Panc1 (cell line): ENCODE results near the gene LHFPL3. TPM values are rescaled to one million over a fixed set of nuclear protein-coding genes. Genes with fewer than 3 reads are reported as not detected.

Source experiments
- ATAC-seq: fragments of 200-7000 bp; cut with Tn5 transposase; 2 replicates; pipeline ENCODE4 v1.9.1; 2020; ENCODE audit warnings: mild to moderate bottlenecking, moderate library complexity
- BruUV-seq: library from RNA; stranded (reverse); fragments of 400-500 nt; replicated peaks from 2 replicates; lab custom pipeline; 2021; lab: Mats Ljungman, UMichigan
- CTCF ChIA-PET: fragments of 300-600 bp; sonication (Branson Sonifier 250); formaldehyde crosslinking; loops from one replicate; lab custom pipeline; 2022; ENCODE audit warnings: antibody characterized with exemption; lab: Charles Lee
- POLR2A ChIA-PET: fragments of 300-600 bp; sonication (Branson Sonifier 250); formaldehyde crosslinking; loops from one replicate; lab custom pipeline; 2022; ENCODE audit warnings: antibody characterized with exemption; lab: Charles Lee
- DNase-seq: peaks from one replicate; pipeline ENCODE4 v3.0.0-alpha.2; 2010; ENCODE audit warnings: low read depth, low spot score
- H3K27ac ChIP-seq: 2 replicates; pipeline ENCODE4 v1.5.1; 2011; ENCODE audit warnings: mild to moderate bottlenecking, low read length, inconsistent platforms
- H3K27me3 ChIP-seq: fragments of 200-500 bp; sonication (Bioruptor generic); 2 replicates; pipeline ENCODE4 v1.6.0; 2014; ENCODE audit warnings: low read length, inconsistent platforms; ENCODE audit not compliant: control insufficient read depth, insufficient read depth
- H3K36me3 ChIP-seq: fragments of 200-500 bp; sonication (Bioruptor generic); 2 replicates; pipeline ENCODE4 v1.5.1; 2014; ENCODE audit warnings: inconsistent platforms, mild to moderate bottlenecking, low read length, moderate library complexity; ENCODE audit not compliant: control insufficient read depth, insufficient read depth
- H3K4me1 ChIP-seq: 2 replicates; pipeline ENCODE4 v1.5.1; 2011; ENCODE audit warnings: inconsistent platforms, mild to moderate bottlenecking, low read length, moderate library complexity; ENCODE audit not compliant: control insufficient read depth, insufficient read depth
- H3K4me3 ChIP-seq, 2 experiments: 2 replicates each; pipeline ENCODE4 v1.5.1; 2011 to 2012; ENCODE audit warnings: low read depth in 2 of 2, low read length in 2 of 2, mild to moderate bottlenecking in 2 of 2, inconsistent platforms in 1 of 2, moderate library complexity in 1 of 2
- H3K9me3 ChIP-seq: fragments of 200-500 bp; sonication (Bioruptor generic); 2 replicates; pipeline ENCODE4 v1.5.1; 2014; ENCODE audit warnings: low read depth, mild to moderate bottlenecking, inconsistent platforms, low read length, moderate library complexity; ENCODE audit not compliant: control insufficient read depth, insufficient read depth
- POLR2AphosphoS5 ChIP-seq: IDR thresholded peaks from 2 replicates; pipeline ENCODE4 v1.6.1; 2012; ENCODE audit warnings: mild to moderate bottlenecking, low read depth, low read length, moderate library complexity
- SIN3A ChIP-seq: IDR thresholded peaks from 2 replicates; pipeline ENCODE4 v1.6.1; 2012; ENCODE audit warnings: low read depth, mild to moderate bottlenecking, low read length, moderate library complexity, borderline replicate concordance; ENCODE audit not compliant: insufficient read depth
- TCF7L2 ChIP-seq: IDR thresholded peaks from 2 replicates; pipeline ENCODE4 v1.6.1; 2011; ENCODE audit warnings: mild to moderate bottlenecking, low read depth, low read length, inconsistent platforms
- in situ Hi-C: cut with HindIII; loops from 2 replicates; pipeline ENCODE4 v1.10.0; 2016; ENCODE audit warnings: low sequenced_read_pairs, low pct_unique_long_range_greater_than_20kb
- intact Hi-C: fragments of 100-400 bp; cut with micrococcal nuclease; formaldehyde crosslinking; loops from one replicate; pipeline ENCODE4 v1.10.0; 2022; ENCODE audit not compliant: unreplicated experiment
- total RNA-seq: library from RNA; stranded (reverse); gene quantifications from one replicate; pipeline ENCODE4 v1.2.1, GENCODE V29; 2021; ENCODE audit not compliant: unreplicated experiment
- TF ChIP-seq, protein P1 (sequence below), 2 experiments: IDR thresholded peaks; 2 replicates each; pipeline ENCODE4 v1.6.1; 2011 to 2012; ENCODE audit warnings: low read depth in 2 of 2, control low read depth in 1 of 2, low read length in 1 of 2, mild to moderate bottlenecking in 1 of 2, moderate library complexity in 1 of 2; ENCODE audit not compliant: insufficient read depth in 1 of 2
- TF ChIP-seq, protein P2 (sequence below): fragments of 450-650 bp; IDR thresholded peaks from 2 replicates; pipeline ENCODE4 v1.5.1; 2017; ENCODE audit warnings: mild to moderate bottlenecking

The LHFPL3 gene
- total RNA-seq, 1 experiment from 2014 or later, result not detected

DNA sequence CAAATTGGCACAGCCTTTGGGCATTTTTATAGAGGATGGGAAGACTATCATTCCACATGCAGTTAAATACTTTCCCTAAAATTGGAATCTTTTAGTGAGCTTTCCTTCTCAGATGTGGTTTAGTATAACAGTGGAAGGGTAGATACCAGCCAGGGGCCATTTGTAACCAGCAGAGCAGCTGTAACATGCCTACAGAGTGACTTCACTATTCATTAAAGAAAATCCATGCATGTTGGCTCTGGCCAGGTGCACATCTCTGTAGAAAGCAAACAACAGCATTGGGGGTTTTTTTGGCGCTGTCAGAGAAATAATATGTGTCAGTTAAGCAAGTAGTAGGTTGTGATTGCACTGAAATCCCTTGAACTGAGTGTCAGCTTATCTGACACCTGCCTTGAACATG, 115.6 kb downstream of the LHFPL3 start:
- TF ChIP-seq, protein P1, sequence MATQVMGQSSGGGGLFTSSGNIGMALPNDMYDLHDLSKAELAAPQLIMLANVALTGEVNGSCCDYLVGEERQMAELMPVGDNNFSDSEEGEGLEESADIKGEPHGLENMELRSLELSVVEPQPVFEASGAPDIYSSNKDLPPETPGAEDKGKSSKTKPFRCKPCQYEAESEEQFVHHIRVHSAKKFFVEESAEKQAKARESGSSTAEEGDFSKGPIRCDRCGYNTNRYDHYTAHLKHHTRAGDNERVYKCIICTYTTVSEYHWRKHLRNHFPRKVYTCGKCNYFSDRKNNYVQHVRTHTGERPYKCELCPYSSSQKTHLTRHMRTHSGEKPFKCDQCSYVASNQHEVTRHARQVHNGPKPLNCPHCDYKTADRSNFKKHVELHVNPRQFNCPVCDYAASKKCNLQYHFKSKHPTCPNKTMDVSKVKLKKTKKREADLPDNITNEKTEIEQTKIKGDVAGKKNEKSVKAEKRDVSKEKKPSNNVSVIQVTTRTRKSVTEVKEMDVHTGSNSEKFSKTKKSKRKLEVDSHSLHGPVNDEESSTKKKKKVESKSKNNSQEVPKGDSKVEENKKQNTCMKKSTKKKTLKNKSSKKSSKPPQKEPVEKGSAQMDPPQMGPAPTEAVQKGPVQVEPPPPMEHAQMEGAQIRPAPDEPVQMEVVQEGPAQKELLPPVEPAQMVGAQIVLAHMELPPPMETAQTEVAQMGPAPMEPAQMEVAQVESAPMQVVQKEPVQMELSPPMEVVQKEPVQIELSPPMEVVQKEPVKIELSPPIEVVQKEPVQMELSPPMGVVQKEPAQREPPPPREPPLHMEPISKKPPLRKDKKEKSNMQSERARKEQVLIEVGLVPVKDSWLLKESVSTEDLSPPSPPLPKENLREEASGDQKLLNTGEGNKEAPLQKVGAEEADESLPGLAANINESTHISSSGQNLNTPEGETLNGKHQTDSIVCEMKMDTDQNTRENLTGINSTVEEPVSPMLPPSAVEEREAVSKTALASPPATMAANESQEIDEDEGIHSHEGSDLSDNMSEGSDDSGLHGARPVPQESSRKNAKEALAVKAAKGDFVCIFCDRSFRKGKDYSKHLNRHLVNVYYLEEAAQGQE (IDR thresholded peaks at IDR 0.05; ENCODE audit: insufficient read depth in 1 of 2, low read depth in 2 of 2, low read length in 1 of 2), result no peak
- no peak for TF ChIP-seq SIN3A
- no peak for TF ChIP-seq POLR2AphosphoS5
- POLR2A ChIA-PET, result no interaction called here
- CTCF ChIA-PET, result no interaction called here
- in situ Hi-C loops, result no loop called here
- no TSS peak for BruUV-seq
- intact Hi-C loops, result no loop called here
- DNase-seq (no peak), ATAC-seq (no peak)
- H3K9me3 ChIP-seq, result no peaks in the 10 kb centered on the region
- H3K36me3 ChIP-seq, result no peaks in the 10 kb centered on the region; the same call in 1 of the 2 replicates
- H3K4me3 ChIP-seq, result no peak overlapping the region
- H3K4me1 ChIP-seq, result no peaks in the 10 kb centered on the region
- H3K27me3 ChIP-seq, result peaks cover 2% of the 10 kb centered on the region
- H3K27ac ChIP-seq, result no peak overlapping the region

DNA sequence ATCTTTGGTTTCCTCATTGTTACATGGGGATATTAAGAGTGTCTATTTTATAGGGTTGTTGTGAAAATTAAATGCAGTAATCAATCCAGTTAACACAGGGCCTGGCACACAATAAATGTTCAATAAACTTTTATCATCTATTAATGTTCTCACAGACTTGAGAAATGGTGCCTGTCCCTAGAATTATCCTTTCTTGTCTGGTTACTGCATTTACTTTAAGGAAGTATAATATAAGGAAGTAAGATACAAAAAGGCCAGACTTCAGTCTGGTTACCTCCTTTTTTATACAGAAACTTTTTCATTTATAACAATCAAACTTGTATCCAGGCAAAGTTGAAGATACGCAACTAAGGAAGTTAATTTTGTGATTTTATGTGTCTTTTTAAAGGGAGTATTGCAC, 117.0 kb downstream of the LHFPL3 start:
- Histone ChIP-seq H3K4me1 (no peaks in the 10 kb centered on the region), H3K4me3 (no peak overlapping the region), H3K36me3 (no peaks in the 10 kb centered on the region), H3K27me3 (peaks cover 2% of the 10 kb centered on the region), H3K27ac (no peak overlapping the region), H3K9me3 (no peaks in the 10 kb centered on the region)
- BruUV-seq, result no TSS peak
- ATAC-seq (no peak), DNase-seq (no peak)
- intact Hi-C loops, result no loop called here
- in situ Hi-C loops, result no loop called here
- ChIA-PET POLR2A (no interaction called here), CTCF (no interaction called here)
- TF ChIP-seq, protein P1 (IDR thresholded peaks at IDR 0.05; ENCODE audit: insufficient read depth in 1 of 2, low read depth in 2 of 2, low read length in 1 of 2), result no peak
- TF ChIP-seq POLR2AphosphoS5, result no peak
- TF ChIP-seq TCF7L2, result no peak
- no peak for TF ChIP-seq SIN3A

DNA sequence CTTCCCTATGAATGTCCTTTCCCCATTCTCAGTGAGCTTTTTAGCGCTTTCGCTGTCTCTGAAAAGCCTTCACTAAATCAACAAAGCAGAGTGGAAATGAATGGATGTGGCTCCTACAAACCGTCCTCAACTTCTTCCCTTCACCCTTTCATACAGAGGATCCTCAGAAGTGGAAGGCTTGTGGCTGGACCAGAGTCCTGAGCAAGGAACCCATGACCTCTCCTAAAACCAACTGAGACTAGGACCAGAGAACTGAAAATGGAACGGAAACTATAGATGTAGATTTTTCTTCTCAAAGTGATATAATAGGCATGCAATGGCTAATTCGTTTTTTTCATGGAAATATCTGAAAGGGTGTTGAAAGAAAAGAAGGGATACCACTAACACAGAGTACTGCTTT, 122.5 kb downstream of the LHFPL3 start:
- intact Hi-C loops, result no loop called here
- no TSS peak for BruUV-seq
- no peaks in the 10 kb centered on the region for H3K9me3 ChIP-seq
- H3K27me3 ChIP-seq, result no peaks in the 10 kb centered on the region; the same call in none of the 2 replicates
- no peaks in the 10 kb centered on the region for H3K36me3 ChIP-seq
- no peak overlapping the region for H3K27ac ChIP-seq
- in situ Hi-C loops, result no loop called here
- no peaks in the 10 kb centered on the region for H3K4me1 ChIP-seq
- TF ChIP-seq TCF7L2, result no peak
- TF ChIP-seq SIN3A, result no peak
- TF ChIP-seq POLR2AphosphoS5, result no peak
- TF ChIP-seq, protein P1 (IDR thresholded peaks at IDR 0.05; ENCODE audit: insufficient read depth in 1 of 2, low read depth in 2 of 2, low read length in 1 of 2), result no peak
- TF ChIP-seq, protein P2, sequence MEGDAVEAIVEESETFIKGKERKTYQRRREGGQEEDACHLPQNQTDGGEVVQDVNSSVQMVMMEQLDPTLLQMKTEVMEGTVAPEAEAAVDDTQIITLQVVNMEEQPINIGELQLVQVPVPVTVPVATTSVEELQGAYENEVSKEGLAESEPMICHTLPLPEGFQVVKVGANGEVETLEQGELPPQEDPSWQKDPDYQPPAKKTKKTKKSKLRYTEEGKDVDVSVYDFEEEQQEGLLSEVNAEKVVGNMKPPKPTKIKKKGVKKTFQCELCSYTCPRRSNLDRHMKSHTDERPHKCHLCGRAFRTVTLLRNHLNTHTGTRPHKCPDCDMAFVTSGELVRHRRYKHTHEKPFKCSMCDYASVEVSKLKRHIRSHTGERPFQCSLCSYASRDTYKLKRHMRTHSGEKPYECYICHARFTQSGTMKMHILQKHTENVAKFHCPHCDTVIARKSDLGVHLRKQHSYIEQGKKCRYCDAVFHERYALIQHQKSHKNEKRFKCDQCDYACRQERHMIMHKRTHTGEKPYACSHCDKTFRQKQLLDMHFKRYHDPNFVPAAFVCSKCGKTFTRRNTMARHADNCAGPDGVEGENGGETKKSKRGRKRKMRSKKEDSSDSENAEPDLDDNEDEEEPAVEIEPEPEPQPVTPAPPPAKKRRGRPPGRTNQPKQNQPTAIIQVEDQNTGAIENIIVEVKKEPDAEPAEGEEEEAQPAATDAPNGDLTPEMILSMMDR, result no peak
- ChIA-PET CTCF (no interaction called here), POLR2A (no interaction called here)
- no peak for DNase-seq
- ATAC-seq, result no peak
- H3K4me3 ChIP-seq, result no peak overlapping the region
